ENCODE results near the gene SLC12A5.

- TF ChIP-seq EZH2 (optimal IDR thresholded peaks at IDR 0.05; ENCODE audit: low read depth, low read length) (no peak), CTCF (IDR thresholded peaks at IDR 0.05; ENCODE audit: low read length) (no peak)
Observed at GRCh38 chr20:46031014-46031569, 2.1 kb downstream of the SLC12A5 start.
